ENCODE measurements around the gene BICD1.
"Not testable (repeated sequence)": the region's sequence is repeated elsewhere in the genome, so short reads cannot be mapped to it uniquely, and the experiment has no call there.

BICD1 gene

DNA sequence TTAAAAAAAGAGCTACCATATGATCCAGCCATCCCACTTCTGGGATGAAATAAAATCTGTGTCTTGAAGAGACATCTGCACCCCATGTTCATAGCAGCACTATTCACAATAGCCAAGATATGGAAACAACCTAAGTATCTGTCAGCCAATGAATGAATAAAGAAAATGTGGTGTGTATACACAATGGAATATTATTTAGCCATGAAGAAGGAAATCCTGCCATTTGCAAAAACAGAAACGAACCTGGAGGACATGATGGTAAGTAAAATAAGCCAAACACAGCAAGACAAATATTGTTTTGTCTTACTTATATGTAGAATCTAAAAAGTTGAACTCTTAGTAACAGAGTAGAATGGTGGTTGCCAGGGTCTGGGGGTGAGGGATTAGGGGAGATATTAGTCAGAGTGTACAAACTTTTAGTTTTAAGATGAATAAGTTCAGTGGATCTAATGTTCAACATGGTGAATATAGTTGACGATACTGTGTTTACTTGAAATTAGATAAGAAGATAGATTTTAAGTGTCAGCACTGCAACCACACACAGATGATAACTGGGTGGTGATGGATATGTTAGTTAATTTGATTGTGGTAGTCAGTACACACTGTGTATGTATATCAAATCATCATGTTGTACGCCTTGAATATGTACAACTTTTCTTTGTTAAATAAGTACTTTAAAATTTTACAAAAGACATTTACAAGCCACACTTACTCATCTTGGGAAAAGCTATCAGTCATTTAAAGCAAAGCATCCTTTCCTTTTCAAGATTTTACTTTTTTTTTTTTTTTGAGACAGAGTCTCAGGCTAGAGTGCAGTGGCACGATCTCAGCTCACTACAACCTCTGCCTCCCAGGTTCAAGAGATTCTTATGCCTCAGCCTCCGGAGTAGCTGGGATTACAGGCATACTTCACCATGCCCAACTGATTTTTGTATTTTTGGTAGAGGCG lies 89.9 kb downstream of the BICD1 start:
- no peak for DNase-seq

- DNase-seq: no peak
Measured at GRCh38 chr12:32197421-32197820, 90.8 kb downstream of the BICD1 start.

DNA sequence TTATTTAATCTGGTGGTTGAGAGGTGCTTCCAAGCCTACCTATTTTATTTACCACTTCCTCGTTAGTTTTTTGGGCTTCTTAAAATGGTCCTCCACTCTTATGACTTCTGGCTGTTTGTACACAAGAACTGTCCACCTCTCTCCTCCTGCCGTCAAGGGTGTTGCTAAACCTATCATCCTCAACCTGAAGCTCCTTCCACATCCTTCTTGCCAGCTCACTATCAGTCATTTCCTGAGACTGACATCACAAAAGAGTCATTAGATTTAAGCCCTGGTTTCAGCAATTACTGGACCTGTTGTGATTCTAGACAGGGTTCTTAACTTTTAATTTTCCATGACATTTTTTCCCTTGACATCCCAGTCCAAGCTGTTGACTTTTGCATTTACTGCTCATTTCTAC lies 91.9 kb downstream of the BICD1 start:
- no peak for DNase-seq

GRCh38 chr12:32201096-32201495 lies 94.4 kb downstream of the BICD1 start:
- DNase-seq: no peak

DNA sequence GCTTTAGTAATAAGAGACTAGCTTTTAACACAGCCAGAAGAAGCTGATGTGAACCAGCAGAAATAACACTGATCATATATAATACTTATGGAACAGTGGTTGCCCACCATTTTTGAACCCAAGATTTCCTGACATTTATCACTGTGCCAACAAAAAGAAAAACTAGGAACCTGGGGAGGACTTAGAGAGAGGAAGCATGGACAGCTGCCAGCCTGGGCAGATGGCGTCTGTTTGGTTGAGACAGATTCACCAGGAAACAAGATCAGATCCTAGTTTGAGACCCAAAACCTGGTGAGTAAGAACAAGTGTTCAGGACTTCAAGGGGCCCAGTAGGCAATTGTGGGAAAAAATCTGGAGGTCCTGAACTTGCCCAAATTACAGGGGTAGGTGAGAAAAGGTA lies 95.3 kb downstream of the BICD1 start:
- DNase-seq: no peak

GRCh38 chr12:32205731-32206130 lies 99.1 kb downstream of the BICD1 start:
- DNase-seq: no peak

GRCh38 chr12:32208355-32208754 lies 101.7 kb downstream of the BICD1 start:
- no peak for DNase-seq

DNA sequence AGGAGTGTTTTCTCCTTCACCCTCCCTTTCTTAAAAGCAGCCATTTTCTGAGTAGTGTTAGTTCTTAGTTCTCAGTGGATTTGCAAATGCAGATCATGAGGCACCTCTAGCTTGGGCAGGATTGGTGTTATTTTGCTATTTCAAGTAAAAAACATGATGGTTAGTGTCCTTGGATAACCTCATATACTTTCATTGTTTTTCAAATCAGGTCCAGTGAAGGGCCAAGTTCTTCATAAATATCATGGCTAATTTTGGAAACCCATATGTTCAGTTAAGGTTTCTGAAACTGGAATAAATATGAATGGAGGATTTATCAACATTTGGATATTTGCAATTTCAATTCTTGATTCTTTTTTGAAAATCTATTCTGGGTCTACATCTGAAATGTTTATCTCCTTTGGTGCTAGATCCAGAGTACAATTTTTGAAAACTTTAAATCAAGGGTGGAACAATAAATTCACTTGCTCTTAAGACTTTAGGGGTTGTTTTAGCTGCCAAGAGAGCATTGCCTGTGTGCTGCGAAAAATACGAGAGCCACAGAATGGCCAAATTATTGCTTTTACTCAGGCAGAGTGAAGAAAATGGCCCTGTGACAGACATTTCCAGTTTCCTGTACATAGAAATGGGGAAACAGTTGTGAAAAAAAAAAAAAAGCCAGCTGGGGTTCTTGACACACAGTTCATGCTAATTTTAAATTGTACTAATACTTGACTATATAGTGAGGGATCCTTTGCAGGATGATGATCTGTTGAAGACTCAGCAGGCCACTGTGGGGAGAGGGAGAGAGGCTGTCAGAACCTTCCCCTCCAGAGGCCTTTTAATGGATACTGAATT lies 104.6 kb downstream of the BICD1 start:
- DNase-seq: no peak

GRCh38 chr12:32211900-32212156 lies 105.2 kb downstream of the BICD1 start:
- DNase-seq: no peak

- DNase-seq: no peak
Measured at GRCh38 chr12:32214723-32215122, 108.1 kb downstream of the BICD1 start.

- DNase-seq: no peak
Measured at GRCh38 chr12:32217354-32218310, 111.0 kb downstream of the BICD1 start.

DNA sequence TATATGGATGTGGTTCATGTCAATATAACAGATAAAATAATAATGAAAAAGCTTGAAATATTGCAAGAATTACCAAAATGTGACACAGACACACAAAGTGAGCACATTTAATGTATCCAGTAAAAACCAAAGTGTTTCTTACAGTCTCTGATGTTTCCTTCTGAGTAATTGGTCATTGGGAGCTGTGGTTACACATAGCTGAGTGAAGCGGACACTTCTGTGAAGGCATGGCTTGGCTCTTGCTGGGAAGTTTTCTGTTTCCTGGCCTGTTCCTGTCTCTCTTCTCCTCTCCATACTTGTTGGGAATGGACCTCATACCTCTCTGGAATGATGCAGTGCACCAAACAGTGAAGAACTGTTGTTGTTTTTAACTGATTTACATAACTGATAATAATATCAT lies 117.3 kb downstream of the BICD1 start:
- DNase-seq: no peak

GRCh38 chr12:32226768-32227167 lies 120.1 kb downstream of the BICD1 start:
- DNase-seq: no peak

DNA sequence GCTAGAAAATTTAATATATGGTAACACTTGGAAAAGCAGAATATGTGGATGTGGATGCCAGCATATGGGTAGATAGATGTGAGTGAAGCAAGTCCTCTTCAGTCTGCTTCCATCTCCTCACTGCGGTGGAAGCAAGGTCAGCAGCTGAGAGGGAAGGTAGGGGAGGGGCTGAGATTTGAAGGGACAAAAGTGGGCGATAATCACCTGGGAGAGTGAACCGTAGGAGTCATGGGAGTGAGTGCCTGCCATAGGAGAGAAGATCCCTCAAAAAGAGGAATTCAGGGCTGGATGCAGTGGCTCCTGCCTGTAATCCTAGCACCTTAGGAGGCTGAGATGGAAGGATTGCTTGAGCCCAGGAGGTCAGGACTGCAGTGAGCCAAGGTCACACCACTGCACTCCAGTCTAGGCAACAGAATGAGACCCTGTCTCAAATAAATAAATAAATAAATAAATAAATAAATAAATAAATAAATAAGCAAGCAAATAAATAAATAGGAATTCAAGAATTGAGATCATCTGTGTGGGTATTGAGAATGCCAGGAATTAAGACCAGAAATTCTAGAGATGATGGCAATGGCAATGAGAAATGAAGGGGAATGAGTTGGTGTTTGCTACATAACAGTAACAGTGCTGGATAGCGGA lies 123.4 kb downstream of the BICD1 start:
- no peak for DNase-seq

DNA sequence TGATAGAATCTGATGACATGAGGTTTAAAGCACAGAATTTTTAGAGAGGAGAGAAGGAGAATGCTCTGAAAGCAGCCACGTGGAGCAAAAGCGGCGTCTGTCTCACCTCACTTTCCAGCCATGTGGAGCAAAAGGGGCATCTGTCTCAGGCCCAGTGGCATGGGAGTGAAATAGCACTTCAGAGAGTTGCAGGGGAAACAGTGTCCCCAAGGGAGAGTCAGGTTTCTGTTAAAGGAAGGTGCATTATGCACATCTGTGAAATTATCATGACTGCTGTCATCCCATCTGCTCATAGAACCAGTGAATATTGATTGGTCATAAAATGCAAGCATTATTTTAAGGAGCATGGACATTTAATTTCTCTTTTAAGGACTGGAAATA lies 124.0 kb downstream of the BICD1 start:
- DNase-seq: no peak

- not testable (repeated sequence) for DNase-seq
Measured at GRCh38 chr12:32231361-32231760, 124.7 kb downstream of the BICD1 start.

GRCh38 chr12:32233568-32233967 lies 126.9 kb downstream of the BICD1 start:
- no peak for DNase-seq

DNA sequence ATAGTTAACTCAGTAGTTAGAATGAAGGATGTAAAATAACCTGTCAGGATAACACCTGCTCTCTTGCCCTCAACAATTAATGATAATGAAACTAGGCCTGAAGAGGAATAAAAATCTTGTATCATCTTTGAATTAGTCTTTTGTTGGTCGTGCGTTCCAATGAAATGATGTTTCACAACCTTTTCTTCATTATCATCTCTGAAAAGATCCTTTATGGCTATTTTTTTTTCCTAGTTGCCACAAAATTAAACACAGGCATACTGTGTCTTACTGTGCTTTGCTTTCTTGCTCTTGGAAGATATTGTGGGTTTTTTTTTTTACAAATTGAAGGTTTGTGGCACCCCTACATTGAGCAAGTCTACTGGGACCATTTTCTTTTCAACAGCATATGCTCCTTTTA lies 128.6 kb downstream of the BICD1 start:
- DNase-seq: no peak

DNA sequence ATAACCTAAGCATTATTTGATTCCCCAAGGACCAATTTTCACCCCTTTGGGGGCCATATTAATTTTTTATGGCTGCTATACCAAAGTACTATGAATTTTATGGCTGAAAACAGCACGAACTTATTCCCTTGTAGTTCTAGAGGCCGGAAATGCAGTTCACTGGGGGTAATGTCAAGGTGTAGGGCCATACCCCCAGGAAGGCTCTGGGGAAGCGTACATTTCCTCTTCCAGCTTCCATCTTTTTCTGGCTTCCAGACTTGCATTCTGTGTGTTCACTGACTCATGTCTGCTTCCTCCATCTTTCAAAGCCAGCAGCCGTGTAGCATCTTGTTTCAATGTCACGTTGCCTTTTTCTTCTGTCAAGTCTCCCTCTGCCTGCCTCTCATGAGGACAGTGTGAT lies 133.5 kb downstream of the BICD1 start:
- no peak for DNase-seq

- no peak for DNase-seq
Measured at GRCh38 chr12:32240831-32241230, 134.2 kb downstream of the BICD1 start.

DNA sequence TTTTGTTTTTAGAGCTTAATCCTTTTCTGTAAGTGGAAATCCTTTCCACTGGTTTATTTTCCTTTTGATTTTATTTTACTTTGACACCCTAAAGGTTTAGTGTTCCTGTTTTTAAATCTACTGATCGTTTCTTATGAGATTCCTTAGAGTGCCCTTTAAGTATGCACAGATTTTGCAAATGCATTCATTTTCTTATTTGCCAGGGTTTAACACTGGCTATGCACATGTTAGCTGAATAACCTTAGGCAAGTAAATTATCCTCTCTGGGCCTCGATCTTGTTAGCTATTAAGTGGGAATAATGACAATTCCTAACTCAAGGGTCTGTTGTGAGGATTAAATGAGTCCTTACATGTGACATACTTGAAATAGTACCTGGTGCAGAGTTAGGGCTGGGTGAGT lies 136.0 kb downstream of the BICD1 start:
- no peak for DNase-seq

GRCh38 chr12:32248441-32249140 lies 141.9 kb downstream of the BICD1 start:
- no peak for DNase-seq
